ENCODE results near the gene MAPT. TPM values are rescaled to one million over a fixed set of nuclear protein-coding genes. Genes with fewer than 3 reads are reported as not detected.
"Not testable (repeated sequence)": the region's sequence is repeated elsewhere in the genome, so short reads cannot be mapped to it uniquely, and the experiment has no call there.

MAPT gene
- total RNA-seq, 1 experiment from 2014 or later, result 0.08 TPM

GRCh38 chr17:45951941-45952340 is 57.6 kb downstream of the MAPT start:
- DNase-seq (ENCODE audit: low spot score), result no peak

- DNase-seq (ENCODE audit: low spot score), result no peak
Measured at GRCh38 chr17:45952814-45953320, 58.5 kb downstream of the MAPT start.

GRCh38 chr17:45953561-45953960 is 59.2 kb downstream of the MAPT start:
- DNase-seq (ENCODE audit: low spot score), result no peak

GRCh38 chr17:45954914-45955313 is 60.6 kb downstream of the MAPT start:
- DNase-seq (ENCODE audit: low spot score), result no peak

GRCh38 chr17:45955326-45955725 is 61.0 kb downstream of the MAPT start:
- DNase-seq (ENCODE audit: low spot score), result no peak

GRCh38 chr17:45956090-45956489 is 61.7 kb downstream of the MAPT start:
- DNase-seq (ENCODE audit: low spot score), result no peak

- DNase-seq (ENCODE audit: low spot score), result not testable (repeated sequence)
Measured at GRCh38 chr17:45956746-45957145, 62.4 kb downstream of the MAPT start.

DNA sequence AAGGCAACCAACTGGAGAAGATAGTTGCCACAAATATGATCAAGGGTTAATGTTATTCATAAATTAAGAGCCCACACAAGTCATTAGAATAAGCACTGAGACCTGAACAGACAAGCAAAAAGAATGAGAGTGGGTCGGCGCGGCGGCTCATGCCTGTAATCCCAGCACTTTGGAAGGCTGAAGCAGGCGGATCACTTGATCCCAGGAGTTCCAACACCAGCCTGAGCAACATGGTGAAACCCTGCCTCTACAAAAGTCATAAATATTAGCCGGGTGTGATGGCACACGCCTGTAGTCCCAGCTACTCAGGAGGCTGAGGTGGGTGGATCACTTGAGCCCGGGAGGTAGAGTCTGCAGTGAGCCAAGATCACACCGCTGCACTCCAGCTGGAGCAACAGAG is 64.0 kb downstream of the MAPT start:
- no peak for DNase-seq (ENCODE audit: low spot score)

GRCh38 chr17:45958994-45959665 is 64.8 kb downstream of the MAPT start:
- DNase-seq (ENCODE audit: low spot score), result no peak

- no peak for DNase-seq (ENCODE audit: low spot score)
Measured at GRCh38 chr17:45960311-45960710, 66.0 kb downstream of the MAPT start.

DNA sequence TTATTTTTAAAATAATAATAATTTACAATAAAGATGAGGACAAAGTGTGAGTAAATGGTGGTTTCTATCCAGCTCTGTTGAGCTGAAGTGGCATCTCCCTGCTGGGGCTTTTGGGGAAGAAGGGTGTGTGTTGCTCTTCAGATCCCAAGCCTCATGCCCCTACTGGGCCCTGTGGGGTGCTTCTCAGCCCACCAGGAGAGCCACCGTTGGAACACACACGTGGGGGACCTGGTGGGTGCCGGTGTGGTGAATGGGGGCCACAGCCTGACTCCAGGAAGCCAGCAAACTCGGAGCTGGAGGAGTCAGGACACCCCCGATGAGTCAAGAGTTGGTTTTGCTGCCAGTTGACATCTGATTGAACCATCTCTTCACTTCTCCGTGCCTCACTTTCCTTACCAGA is 66.9 kb downstream of the MAPT start:
- no peak for DNase-seq (ENCODE audit: low spot score)

DNA sequence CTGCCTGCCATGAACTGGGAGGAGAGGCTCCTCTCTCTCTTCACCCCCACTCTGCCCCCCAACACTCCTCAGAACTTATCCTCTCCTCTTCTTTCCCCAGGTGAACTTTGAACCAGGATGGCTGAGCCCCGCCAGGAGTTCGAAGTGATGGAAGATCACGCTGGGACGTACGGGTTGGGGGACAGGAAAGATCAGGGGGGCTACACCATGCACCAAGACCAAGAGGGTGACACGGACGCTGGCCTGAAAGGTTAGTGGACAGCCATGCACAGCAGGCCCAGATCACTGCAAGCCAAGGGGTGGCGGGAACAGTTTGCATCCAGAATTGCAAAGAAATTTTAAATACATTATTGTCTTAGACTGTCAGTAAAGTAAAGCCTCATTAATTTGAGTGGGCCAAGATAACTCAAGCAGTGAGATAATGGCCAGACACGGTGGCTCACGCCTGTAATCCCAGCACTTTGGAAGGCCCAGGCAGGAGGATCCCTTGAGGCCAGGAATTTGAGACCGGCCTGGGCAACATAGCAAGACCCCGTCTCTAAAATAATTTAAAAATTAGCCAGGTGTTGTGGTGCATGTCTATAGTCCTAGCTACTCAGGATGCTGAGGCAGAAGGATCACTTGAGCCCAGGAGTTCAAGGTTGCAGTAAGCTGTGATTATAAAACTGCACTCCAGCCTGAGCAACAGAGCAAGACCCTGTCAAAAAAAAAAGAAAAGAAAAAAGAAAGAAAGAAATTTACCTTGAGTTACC is 68.0 kb downstream of the MAPT start:
- no peak for DNase-seq (ENCODE audit: low spot score)

DNA sequence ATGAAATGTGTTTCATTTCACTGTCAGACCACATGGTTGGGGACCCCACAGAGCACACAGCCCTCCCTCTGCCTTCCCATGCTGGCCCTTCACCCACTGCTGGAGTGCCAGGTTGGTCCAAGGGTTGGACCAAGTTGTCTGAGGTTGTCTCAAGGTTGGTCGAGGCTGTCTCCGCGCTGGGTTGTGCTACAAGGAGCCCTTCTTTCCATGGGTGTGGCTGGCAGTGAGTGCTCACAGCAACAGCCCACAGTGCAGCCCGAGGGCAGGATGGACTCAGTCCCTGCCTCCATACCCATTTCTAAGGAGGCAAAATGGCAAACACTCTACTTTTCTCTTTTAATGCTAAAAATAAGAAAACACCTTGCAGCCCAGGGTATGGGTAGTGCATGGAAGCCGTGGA is 68.9 kb downstream of the MAPT start:
- DNase-seq (ENCODE audit: low spot score), result no peak

- DNase-seq (ENCODE audit: low spot score), result no peak
Measured at GRCh38 chr17:45963889-45964288, 69.5 kb downstream of the MAPT start.

DNA sequence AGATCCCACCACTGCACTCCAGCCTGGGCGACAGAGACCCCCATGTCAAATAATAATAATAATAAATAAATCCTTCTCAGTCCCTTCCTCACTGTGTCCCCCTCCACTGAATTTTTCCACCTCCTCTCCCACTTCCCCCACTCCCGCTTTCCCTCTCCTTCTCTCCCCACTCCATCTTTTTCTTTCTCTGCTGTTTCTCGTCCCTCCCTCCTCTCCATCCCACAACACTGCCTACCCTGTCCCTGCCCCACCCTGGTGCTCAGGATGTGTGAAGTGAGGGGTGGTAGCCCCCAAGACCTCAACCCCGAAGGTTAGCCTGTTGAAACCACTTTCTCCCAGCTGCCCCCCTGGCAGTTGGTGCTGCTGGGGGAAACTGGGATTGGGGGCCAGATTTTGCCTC is 70.3 kb downstream of the MAPT start:
- DNase-seq (ENCODE audit: low spot score), result no peak

DNA sequence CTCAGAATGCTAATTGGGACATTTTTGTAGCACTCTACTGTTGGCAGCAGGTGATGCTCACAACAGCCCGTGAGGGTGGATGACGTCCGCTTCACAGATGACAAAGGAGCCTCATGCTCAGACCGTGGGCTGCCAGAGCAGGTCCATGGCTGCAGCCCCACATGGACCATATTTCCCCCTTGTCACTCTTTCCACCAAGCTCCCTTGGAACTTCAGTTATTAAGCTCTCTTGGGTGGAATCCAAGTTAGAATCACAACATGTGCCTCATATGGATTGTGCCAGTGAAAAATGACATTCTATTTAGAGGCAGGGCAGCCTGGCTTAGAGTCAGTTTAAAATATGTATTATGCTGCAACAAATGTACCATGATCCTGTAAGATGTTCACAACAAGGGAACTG is 71.5 kb downstream of the MAPT start:
- no peak for DNase-seq (ENCODE audit: low spot score)

GRCh38 chr17:45966606-45967280 is 72.4 kb downstream of the MAPT start:
- DNase-seq (ENCODE audit: low spot score), result no peak

GRCh38 chr17:45967378-45967777 is 73.0 kb downstream of the MAPT start:
- DNase-seq (ENCODE audit: low spot score), result no peak

DNA sequence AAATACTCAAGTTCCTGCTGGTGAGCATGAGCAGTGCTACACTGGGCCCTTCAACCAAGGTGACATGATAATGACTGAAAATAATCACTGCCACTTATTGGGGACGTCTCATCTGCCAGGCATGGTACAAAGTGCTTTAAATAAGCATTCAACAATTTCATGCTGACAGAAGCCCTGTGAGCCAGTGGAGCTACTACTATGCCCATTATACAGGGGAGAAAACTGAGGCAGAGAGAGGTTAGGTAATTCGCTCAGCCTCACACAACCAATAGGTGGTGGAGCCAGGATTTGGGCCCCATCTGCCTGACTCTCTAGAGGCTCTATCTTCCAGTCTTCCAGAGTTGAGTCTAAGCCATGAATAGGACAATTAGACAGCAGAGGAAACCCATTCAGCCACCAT is 74.4 kb downstream of the MAPT start:
- DNase-seq (ENCODE audit: low spot score), result no peak

GRCh38 chr17:45969726-45970125 is 75.4 kb downstream of the MAPT start:
- no peak for DNase-seq (ENCODE audit: low spot score)

DNA sequence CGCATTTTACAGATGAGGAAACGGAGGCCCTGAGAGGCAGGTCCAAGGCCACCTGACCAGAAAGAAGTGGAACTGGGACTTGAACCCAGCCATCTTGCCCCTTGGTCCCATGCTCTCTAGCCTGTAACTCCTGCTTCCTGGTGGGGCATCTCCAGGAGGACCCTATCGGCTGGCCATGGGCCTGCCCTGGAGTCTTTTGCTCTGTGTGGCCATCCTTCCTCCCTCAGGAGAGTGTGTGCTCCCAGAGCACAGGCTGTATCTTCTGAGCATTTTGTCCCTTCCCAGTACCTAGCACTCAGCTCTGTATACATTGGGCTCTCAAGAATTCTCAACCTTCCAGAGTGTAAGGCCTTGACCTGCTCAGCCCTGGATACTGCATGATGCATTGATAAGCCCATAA is 76.3 kb downstream of the MAPT start:
- DNase-seq (ENCODE audit: low spot score), result no peak

DNA sequence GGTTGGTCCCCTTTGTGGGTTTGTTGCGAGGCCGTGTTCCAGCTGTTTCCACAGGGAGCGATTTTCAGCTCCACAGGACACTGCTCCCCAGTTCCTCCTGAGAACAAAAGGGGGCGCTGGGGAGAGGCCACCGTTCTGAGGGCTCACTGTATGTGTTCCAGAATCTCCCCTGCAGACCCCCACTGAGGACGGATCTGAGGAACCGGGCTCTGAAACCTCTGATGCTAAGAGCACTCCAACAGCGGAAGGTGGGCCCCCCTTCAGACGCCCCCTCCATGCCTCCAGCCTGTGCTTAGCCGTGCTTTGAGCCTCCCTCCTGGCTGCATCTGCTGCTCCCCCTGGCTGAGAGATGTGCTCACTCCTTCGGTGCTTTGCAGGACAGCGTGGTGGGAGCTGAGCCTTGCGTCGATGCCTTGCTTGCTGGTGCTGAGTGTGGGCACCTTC is 77.4 kb downstream of the MAPT start:
- DNase-seq (ENCODE audit: low spot score), result no peak

DNA sequence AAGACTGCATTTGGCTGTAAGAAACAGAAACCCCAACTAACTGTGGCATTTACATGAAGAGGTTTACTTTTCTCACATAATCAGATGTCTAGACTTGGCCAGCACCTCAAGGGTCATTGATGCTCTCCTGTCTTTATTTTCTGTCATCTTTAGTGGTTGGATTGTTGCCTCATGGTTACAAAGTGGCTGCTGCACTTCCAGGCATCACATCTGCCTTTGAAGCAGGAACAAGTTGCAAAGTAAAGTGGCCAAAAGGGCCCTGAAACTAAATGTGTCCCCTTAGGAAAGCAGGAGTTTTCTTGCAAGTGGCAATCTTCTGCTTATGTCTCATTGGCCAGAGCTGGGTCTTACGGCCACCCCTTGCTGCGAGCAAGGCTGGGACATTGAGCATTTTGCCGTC is 78.2 kb downstream of the MAPT start:
- DNase-seq (ENCODE audit: low spot score), result no peak
